Measurements from ENCODE around the gene CLDN9.

The CLDN9 gene

DNA sequence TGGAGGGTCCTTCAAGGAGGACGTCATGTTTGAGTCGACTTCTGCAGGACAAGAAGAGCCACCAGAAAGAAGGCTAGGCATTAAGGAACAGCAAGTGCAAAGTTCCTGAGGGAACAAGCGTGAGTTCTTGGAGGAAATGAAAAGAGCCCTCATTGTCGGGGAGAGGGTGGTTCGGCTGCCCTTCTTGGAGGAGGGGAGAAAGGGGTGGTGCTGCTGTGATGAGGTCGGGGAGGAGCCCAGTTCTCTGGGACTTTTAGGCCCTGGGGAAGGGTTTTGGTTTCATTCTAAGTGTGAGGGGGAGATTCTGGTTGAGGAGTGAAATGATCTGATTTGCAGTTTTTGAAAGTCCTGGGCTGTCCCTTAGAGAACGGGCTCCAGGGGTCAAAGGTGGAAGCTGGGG, 19.9 kb downstream of the CLDN9 start (continued):
- TF ChIP-seq, protein P1, sequence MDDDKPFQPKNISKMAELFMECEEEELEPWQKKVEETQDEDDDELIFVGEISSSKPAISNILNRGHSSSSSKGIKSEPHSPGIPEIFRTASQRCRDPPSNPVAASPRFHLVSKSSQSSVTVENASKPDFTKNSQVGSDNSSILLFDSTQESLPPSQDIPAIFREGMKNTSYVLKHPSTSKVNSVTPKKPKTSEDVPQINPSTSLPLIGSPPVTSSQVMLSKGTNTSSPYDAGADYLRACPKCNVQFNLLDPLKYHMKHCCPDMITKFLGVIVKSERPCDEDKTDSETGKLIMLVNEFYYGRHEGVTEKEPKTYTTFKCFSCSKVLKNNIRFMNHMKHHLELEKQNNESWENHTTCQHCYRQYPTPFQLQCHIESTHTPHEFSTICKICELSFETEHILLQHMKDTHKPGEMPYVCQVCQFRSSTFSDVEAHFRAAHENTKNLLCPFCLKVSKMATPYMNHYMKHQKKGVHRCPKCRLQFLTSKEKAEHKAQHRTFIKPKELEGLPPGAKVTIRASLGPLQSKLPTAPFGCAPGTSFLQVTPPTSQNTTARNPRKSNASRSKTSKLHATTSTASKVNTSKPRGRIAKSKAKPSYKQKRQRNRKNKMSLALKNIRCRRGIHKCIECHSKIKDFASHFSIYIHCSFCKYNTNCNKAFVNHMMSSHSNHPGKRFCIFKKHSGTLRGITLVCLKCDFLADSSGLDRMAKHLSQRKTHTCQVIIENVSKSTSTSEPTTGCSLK (tag by site-specific recombination; IDR thresholded peaks at IDR 0.05): no peak
- TF ChIP-seq ZFP69B (tag by site-specific recombination; IDR thresholded peaks at IDR 0.05): no peak
- TF ChIP-seq KLF1 (tag by site-specific recombination; IDR thresholded peaks at IDR 0.05): no peak
- TF ChIP-seq, protein P2, sequence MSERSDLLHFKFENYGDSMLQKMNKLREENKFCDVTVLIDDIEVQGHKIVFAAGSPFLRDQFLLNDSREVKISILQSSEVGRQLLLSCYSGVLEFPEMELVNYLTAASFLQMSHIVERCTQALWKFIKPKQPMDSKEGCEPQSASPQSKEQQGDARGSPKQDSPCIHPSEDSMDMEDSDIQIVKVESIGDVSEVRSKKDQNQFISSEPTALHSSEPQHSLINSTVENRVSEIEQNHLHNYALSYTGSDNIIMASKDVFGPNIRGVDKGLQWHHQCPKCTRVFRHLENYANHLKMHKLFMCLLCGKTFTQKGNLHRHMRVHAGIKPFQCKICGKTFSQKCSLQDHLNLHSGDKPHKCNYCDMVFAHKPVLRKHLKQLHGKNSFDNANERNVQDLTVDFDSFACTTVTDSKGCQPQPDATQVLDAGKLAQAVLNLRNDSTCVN (tag by site-specific recombination; optimal IDR thresholded peaks at IDR 0.05): no peak
- TF ChIP-seq ZBTB1 (tag by site-specific recombination; IDR thresholded peaks at IDR 0.05): no peak

DNA sequence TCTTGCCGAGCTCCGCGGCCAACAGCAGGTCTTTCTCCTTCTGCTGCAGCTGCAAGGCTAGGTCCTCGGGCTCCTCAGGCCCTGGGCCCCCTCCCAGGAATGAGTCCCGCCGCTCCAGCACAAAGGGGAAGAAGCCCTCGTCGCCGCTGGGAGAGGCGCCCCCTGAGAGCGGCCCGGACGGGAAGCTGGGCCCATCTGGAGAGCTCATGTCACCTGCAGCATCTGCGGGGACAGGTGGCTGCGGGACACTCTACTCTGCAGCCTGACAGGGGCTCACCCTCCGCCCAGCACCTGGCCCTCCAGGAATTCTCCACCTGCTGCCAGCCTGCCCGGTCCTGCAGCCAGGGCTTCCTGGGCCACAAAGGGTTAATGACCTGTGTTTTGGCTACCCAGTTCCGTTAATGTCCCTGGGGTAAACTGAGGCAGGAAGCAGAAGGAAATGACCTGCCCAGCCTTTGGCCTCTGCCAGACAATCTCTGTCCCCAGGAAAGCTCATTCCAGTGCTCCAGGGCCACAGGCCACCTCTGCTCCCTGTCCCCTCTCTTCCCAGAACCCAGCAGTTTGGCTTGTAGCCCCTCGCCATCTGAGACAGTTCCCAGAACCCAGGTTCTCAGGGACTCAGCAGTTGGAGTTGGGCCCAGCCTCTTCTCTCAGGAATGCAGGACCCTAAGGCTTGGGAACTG, 22.7 kb downstream of the CLDN9 start:
- H3K4me1 ChIP-seq (ENCODE audit: control insufficient read depth, insufficient read depth, low read length): no peaks in the 10 kb centered on the region
- CTCF ChIA-PET: interaction anchor here (0.7 to 9.2 kb wide), 6 partner anchors 23 to 130 kb away, joined by 3 to 149 read pairs (median 6); no protein-coding TSS in a partner anchor
- H3K4me3 ChIP-seq (ENCODE audit: low read depth, low read length): no peak overlapping the region
- TF ChIP-seq, protein P3, sequence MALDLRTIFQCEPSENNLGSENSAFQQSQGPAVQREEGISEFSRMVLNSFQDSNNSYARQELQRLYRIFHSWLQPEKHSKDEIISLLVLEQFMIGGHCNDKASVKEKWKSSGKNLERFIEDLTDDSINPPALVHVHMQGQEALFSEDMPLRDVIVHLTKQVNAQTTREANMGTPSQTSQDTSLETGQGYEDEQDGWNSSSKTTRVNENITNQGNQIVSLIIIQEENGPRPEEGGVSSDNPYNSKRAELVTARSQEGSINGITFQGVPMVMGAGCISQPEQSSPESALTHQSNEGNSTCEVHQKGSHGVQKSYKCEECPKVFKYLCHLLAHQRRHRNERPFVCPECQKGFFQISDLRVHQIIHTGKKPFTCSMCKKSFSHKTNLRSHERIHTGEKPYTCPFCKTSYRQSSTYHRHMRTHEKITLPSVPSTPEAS (tag by site-specific recombination; IDR thresholded peaks at IDR 0.05): no peak
- H3K9me3 ChIP-seq (ENCODE audit: control insufficient read depth, insufficient read depth, low read depth, low read length): no peaks in the 10 kb centered on the region
- POLR2A ChIA-PET: interaction anchor here (0.5 to 1.2 kb wide), 5 partner anchors 12 to 89 kb away, joined by 3 to 9 read pairs (median 4); no protein-coding TSS in a partner anchor
- H3K27ac ChIP-seq (ENCODE audit: extremely low read depth, low read depth, low read length): no peak overlapping the region
- no peaks in the 10 kb centered on the region for H3K36me3 ChIP-seq (ENCODE audit: control insufficient read depth in 2 of 2, insufficient read depth in 1 of 2, low read length in 2 of 2)

DNA sequence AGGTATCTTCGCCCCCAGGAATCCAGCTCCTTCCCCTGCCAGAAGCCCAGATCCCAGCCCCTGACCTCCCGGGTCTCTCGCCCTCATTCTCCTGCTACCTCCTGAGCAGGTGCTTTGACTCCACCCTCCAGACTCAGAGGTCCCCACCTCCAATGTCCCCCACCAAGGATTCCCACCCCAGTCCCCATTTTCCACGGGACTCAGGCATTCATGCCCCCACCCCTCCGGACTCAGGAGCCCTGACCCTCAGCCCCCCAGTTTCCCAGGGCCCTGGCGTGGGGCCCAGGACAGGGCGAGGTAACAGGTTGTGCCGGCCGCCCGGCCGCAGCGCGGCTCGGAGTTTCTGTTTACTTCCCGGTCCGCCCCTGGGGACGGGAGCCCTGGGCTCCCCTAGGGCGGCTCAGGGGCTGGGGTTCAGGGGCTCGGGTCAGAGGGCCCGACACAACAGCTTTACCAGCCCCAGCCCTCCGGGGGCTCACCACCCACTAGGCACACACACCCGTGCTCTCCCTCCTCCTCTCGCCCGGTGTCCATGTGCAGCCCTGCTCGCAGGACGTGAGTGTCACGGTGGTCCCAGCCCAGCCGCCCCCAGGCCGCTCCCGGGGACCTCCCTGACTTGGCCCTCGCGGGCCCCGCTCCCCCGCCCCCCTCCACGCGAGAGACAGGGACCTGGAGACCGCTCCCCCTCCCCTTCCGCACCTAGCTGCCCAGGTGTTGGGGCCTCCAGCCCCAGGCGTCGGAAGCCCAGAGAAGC, 23.4 kb downstream of the CLDN9 start:
- no peak for TF ChIP-seq ZNF521 (tag by site-specific recombination; IDR thresholded peaks at IDR 0.05)
- no peak for TF ChIP-seq MYNN (tag by site-specific recombination; IDR thresholded peaks at IDR 0.05; ENCODE audit: borderline replicate concordance)
- no peak for TF ChIP-seq ZNF560 (tag by site-specific recombination; IDR thresholded peaks at IDR 0.05; ENCODE audit: borderline replicate concordance)
- TF ChIP-seq, protein P4, sequence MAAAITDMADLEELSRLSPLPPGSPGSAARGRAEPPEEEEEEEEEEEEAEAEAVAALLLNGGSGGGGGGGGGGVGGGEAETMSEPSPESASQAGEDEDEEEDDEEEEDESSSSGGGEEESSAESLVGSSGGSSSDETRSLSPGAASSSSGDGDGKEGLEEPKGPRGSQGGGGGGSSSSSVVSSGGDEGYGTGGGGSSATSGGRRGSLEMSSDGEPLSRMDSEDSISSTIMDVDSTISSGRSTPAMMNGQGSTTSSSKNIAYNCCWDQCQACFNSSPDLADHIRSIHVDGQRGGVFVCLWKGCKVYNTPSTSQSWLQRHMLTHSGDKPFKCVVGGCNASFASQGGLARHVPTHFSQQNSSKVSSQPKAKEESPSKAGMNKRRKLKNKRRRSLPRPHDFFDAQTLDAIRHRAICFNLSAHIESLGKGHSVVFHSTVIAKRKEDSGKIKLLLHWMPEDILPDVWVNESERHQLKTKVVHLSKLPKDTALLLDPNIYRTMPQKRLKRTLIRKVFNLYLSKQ (tag by site-specific recombination; IDR thresholded peaks at IDR 0.05; ENCODE audit: borderline replicate concordance): no peak
- TF ChIP-seq ZNF266 (tag by site-specific recombination; IDR thresholded peaks at IDR 0.05; ENCODE audit: low read depth): no peak
- no peak for TF ChIP-seq ZNF221 (tag by site-specific recombination; IDR thresholded peaks at IDR 0.05; ENCODE audit: borderline replicate concordance)
- Histone ChIP-seq H3K4me3 (ENCODE audit: low read depth, low read length) (no peak overlapping the region), H3K9me3 (ENCODE audit: control insufficient read depth, insufficient read depth, low read depth, low read length) (no peaks in the 10 kb centered on the region), H3K27ac (ENCODE audit: extremely low read depth, low read depth, low read length) (no peak overlapping the region), H3K36me3 (ENCODE audit: control insufficient read depth in 2 of 2, insufficient read depth in 1 of 2, low read length in 2 of 2) (no peaks in the 10 kb centered on the region), H3K4me1 (ENCODE audit: control insufficient read depth, insufficient read depth, low read length) (no peaks in the 10 kb centered on the region)
- ChIA-PET POLR2A (no interaction called here), CTCF (interaction anchor here (0.8 to 1.3 kb wide), 3 partner anchors 10 to 93 kb away, joined by 3 to 7 read pairs (median 6); no protein-coding TSS in a partner anchor)

Measured in HEK293 (cell line).